ENCODE data around the gene KRTAP16-1. TPM values are rescaled to one million over a fixed set of nuclear protein-coding genes. Genes with fewer than 3 reads are reported as not detected.

The KRTAP16-1 gene
- total RNA-seq, 1 donor from 2014 or later, result not detected

GRCh38 chr17:41322903-41323895 is 14.1 kb upstream of the KRTAP16-1 start:
- Histone ChIP-seq H3K4me1 (no peaks in the 10 kb centered on the region), H3K27me3 (no peaks in the 10 kb centered on the region), H3K36me3 (no peaks in the 10 kb centered on the region), H3K27ac (no peak overlapping the region), H3K4me3 (no peak overlapping the region), H3K9me3 (no peaks in the 10 kb centered on the region)
- intact Hi-C loops (cut with DNase I), result no loop called here
- DNase-seq, result no peak
- ATAC-seq, result no peak
- no peak for TF ChIP-seq CTCF (IDR thresholded peaks at IDR 0.05)

- H3K36me3 ChIP-seq, result no peaks in the 10 kb centered on the region
- DNase-seq, result no peak
- H3K4me3 ChIP-seq, result no peak overlapping the region
- intact Hi-C loops (cut with DNase I), result no loop called here
- peak; percentile 65 for ATAC-seq
- no peaks in the 10 kb centered on the region for H3K4me1 ChIP-seq
- no peak overlapping the region for H3K27ac ChIP-seq
- H3K27me3 ChIP-seq, result no peaks in the 10 kb centered on the region
- peak; percentile 81 for TF ChIP-seq CTCF (IDR thresholded peaks at IDR 0.05)
- no peaks in the 10 kb centered on the region for H3K9me3 ChIP-seq
Observed at GRCh38 chr17:41322094-41322902, 13.2 kb upstream of the KRTAP16-1 start.

GRCh38 chr17:41318231-41318630 is 9.1 kb upstream of the KRTAP16-1 start:
- no peaks in the 10 kb centered on the region for H3K4me1 ChIP-seq

GRCh38 chr17:41315814-41316445 is 6.8 kb upstream of the KRTAP16-1 start:
- Histone ChIP-seq H3K9me3 (no peaks in the 10 kb centered on the region), H3K36me3 (no peaks in the 10 kb centered on the region), H3K4me1 (no peaks in the 10 kb centered on the region), H3K4me3 (no peak overlapping the region), H3K27me3 (no peaks in the 10 kb centered on the region), H3K27ac (no peak overlapping the region)
- DNase-seq (no peak), ATAC-seq (no peak)
- intact Hi-C loops (cut with DNase I), result no loop called here
- no peak for TF ChIP-seq CTCF (IDR thresholded peaks at IDR 0.05)

More at GRCh38 chr17:41318231-41318630, 9.1 kb upstream of the KRTAP16-1 start:
- Histone ChIP-seq H3K27ac (no peak overlapping the region), H3K27me3 (no peaks in the 10 kb centered on the region), H3K4me3 (no peak overlapping the region), H3K36me3 (no peaks in the 10 kb centered on the region), H3K9me3 (no peaks in the 10 kb centered on the region)
- ATAC-seq, result no peak
- no peak for TF ChIP-seq CTCF (IDR thresholded peaks at IDR 0.05)
- no peak for DNase-seq
- intact Hi-C loops (cut with DNase I), result no loop called here

GRCh38 chr17:41315204-41315794 is 6.2 kb upstream of the KRTAP16-1 start, which contains the start of gene KRTAP17-1:
KRTAP17-1 (minus strand) TSS chr17:41315710; CDS start chr17:41315650, 60 bp downstream.
- no peak within 1 kb of the TSS for H3K4me3 ChIP-seq
- no peaks in the 10 kb centered on the region for H3K4me1 ChIP-seq
- intact Hi-C loops (cut with DNase I), result no loop called here
- no peaks in the 10 kb centered on the region for H3K36me3 ChIP-seq
- H3K27ac ChIP-seq, result no peak within 1 kb of the TSS
- no peaks in the 10 kb centered on the region for H3K27me3 ChIP-seq
- H3K9me3 ChIP-seq, result no peaks in the 10 kb centered on the region
- DNase-seq, result no peak
- ATAC-seq, result no peak
- TF ChIP-seq CTCF (IDR thresholded peaks at IDR 0.05), result no peak
